Fibroblast of skin of right biceps (primary cell): ENCODE data around the gene ITSN1.

Experiments
- DNase-seq: peaks from one replicate; pipeline ENCODE4 v3.0.0-alpha.2; 2013

ITSN1 gene

GRCh38 chr21:33940881-33941245 is 298.6 kb downstream of the ITSN1 start:
- peak; percentile 59 for DNase-seq

DNA sequence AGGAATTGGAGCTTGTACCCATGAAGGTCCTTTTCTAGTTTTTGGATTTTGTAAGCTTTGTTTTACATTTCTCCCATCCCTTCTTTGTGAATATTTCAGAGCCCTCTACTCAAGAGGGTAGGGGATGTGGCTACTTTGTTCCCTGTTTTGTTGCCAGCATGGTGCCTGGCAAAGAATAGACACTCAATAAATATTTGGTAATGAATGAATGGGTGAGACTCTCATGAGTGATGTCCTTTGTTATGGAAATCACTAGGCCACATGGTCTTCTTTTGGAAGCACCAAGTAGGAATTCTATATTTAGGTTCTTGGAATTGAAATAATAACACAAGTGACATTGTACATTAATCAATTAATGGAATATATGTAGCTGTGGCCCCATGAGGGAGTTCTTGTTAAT is 300.1 kb downstream of the ITSN1 start:
- DNase-seq: no peak

DNA sequence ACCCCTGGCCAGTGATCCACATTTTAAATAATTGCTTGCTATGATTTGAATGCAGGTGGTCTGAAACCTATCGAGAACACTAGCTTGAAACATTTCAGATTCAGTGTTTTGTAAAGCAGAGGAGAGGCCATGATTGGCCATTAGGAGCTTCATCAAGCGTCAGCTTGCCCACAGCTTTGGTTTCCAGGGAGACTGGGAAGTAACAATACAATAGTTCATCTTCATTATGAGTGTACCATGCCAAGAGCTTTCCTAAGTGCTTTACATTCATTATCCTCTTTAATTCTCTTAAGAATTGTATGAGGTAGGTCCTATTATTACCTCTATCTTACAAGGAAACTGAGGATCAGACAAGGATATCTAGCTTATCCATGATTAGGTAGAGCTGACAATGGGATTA is 301.0 kb downstream of the ITSN1 start:
- DNase-seq: no peak

DNA sequence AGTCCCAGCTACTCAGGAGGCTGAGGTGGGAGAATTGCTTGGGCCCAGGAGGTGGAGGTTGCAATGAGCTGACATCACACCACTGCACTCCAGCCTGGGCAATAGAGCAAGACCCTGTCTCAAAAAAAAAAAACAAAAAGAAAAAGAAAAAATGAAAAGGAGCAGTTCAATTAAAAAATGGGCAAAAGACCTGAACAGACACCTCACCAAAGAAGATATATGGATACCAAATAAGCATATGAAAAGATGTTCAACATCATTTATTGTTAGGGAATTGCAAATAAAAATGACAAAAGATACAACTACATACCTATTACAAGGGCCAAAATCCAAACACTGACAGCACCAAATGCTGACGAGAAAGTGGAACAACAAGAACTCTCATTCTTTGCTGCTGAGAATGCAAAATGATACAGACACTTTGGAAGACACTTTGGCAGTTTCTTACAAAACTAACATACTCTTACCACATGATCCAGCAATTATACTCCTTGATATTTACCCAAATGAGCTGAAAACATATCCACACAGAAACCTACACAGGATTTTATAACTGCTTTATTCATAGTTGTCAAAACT is 302.0 kb downstream of the ITSN1 start:
- DNase-seq: no peak

DNA sequence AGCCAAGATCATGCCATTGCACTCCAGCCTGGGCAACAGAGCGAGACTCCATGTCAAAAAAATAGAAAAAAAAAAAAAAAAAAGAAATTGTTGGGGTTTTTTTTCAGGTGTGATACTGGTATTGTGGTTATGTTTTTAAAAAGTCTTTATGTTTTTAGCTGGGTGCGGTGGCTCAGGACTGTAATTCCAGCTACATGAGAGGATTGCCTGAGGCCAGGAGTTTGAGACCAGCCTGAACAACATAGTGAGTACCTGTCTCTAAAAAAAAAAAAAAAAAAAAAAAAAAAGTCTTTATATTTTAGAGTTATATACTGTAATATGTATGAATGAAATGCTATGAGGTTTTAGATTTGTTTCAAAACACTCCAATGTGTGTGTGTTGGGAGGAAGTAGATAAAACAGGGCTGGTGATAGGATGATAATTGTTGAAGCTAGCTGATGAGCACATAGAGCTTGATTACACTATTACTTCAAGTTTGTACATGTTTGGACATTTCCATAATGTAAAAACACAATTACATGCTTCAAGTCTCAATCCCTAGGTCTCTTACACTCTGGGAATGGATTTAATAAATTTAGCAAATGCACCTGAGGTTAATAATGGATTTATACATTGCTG is 303.5 kb downstream of the ITSN1 start:
- DNase-seq: no peak

GRCh38 chr21:33947451-33948095 is 305.3 kb downstream of the ITSN1 start:
- peak; percentile 98 for DNase-seq

GRCh38 chr21:33948096-33948950 is 306.0 kb downstream of the ITSN1 start:
- peak; percentile 40 for DNase-seq

- no peak for DNase-seq
Measured at GRCh38 chr21:33948951-33949444, 306.7 kb downstream of the ITSN1 start.
